Esophagus muscularis mucosa (tissue), 4 donors: Measurements from ENCODE around the gene FNTB. TPM values are rescaled to one million over a fixed set of nuclear protein-coding genes. Genes with fewer than 3 reads are reported as not detected.

ENCODE experiments used
- DNase-seq: peaks from one replicate; pipeline ENCODE4 v3.0.0-alpha.2; 2017; ENCODE audit errors: extremely low spot score
- H3K27ac ChIP-seq, 4 donors: fragments of 200-600 bp; sonication (generic); replicated peaks in 1 of 4; 1 replicate in 3 of 4; 2 replicates in 1 of 4; pipeline ENCODE4 v1.5.1; 2016 to 2019; ENCODE audit warnings: mild to moderate bottlenecking in 1 of 4
- H3K27me3 ChIP-seq, 4 donors: fragments of 200-600 bp; sonication (generic); one replicate each; pipeline versions ENCODE4 v1.5.1 to v1.6.0; 2016 to 2019
- H3K36me3 ChIP-seq, 4 donors: fragments of 200-600 bp; sonication (generic); one replicate each; pipeline ENCODE4 v1.5.1; 2016 to 2019
- H3K4me1 ChIP-seq, 4 donors: fragments of 200-600 bp; sonication (generic); one replicate each; pipeline ENCODE4 v1.5.1; 2016 to 2019
- H3K4me3 ChIP-seq, 4 donors: fragments of 200-600 bp; sonication (generic); 1 replicate in 2 of 4; 2 replicates in 2 of 4; pipeline ENCODE4 v1.5.1; 2016 to 2019; ENCODE audit warnings: mild to moderate bottlenecking in 4 of 4, moderate library complexity in 1 of 4
- H3K9me3 ChIP-seq, 4 donors: fragments of 200-600 bp; sonication (generic); 1 replicate in 3 of 4; 2 replicates in 1 of 4; pipeline ENCODE4 v1.5.1; 2016 to 2019
- EP300 ChIP-seq: sonication (generic); formaldehyde crosslinking; IDR thresholded peaks from one replicate; pipeline ENCODE4 v1.6.1; 2017; ENCODE audit warnings: antibody characterized with exemption
- POLR2A ChIP-seq: fragments of 450-650 bp; IDR thresholded peaks from one replicate; pipeline ENCODE4 v1.6.1; 2017; ENCODE audit warnings: antibody characterized with exemption, moderate library complexity, mild to moderate bottlenecking, low read depth
- POLR2AphosphoS5 ChIP-seq, 2 donors: sonication (generic); formaldehyde crosslinking; IDR thresholded peaks; one replicate each; pipeline ENCODE4 v1.6.1; 2017; ENCODE audit warnings: antibody characterized with exemption in 2 of 2
- WGBS: methylation state at CpG from one replicate; pipeline ENCODE4 v1.1.5; 2018; 5-methylcytosine and 5-hydroxymethylcytosine counted together
- intact Hi-C: fragments of 100-400 bp; cut with DNase I; formaldehyde crosslinking; loops from one replicate; pipeline ENCODE4 v1.15.1; 2023
- total RNA-seq, 4 donors: library from RNA; depleted of rRNA; stranded (reverse); fragments of >200 nt; gene quantifications; one replicate each; pipeline versions ENCODE4 v1.1.0 to v1.2.1, GENCODE V29; 2016
- TF ChIP-seq, protein P1 (sequence below), 3 experiments: fragments of 200-600 bp in 2 of 3; fragments of 450-650 bp in 1 of 3; sonication (generic) in 2 of 3; IDR thresholded peaks; one replicate each; pipeline ENCODE4 v1.5.1; 2017 to 2019; ENCODE audit warnings: antibody characterized with exemption in 3 of 3, mild to moderate bottlenecking in 2 of 3, moderate library complexity in 1 of 3

FNTB gene
- total RNA-seq, 4 donors from 2014 or later: 10.3 to 20.7 (median 15.5) TPM

DNA sequence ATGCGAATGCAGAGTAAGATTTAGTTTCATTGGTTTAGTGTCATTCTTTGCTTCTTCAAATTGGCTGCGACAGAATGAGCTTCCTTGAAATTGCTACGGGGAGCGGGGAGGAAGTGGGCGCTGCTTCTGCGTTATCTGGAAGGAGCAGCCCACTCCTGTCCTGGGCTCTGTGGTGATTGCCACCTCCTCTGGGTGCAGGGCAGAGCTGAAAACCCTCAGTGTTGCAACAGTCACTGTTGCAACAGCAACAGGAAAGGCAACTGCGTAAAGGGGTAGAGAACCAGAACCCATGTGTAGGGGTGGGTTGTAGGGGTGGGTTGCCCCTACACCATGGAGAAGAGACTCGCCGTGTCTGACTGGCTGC lies 57.9 kb downstream of the FNTB start:
- intact Hi-C loops: no loop called here
- H3K27me3 ChIP-seq: no peaks in the 10 kb centered on the region
- no peak for TF ChIP-seq POLR2AphosphoS5 (IDR thresholded peaks at IDR 0.05)
- TF ChIP-seq EP300: no peak
- TF ChIP-seq, protein P1, sequence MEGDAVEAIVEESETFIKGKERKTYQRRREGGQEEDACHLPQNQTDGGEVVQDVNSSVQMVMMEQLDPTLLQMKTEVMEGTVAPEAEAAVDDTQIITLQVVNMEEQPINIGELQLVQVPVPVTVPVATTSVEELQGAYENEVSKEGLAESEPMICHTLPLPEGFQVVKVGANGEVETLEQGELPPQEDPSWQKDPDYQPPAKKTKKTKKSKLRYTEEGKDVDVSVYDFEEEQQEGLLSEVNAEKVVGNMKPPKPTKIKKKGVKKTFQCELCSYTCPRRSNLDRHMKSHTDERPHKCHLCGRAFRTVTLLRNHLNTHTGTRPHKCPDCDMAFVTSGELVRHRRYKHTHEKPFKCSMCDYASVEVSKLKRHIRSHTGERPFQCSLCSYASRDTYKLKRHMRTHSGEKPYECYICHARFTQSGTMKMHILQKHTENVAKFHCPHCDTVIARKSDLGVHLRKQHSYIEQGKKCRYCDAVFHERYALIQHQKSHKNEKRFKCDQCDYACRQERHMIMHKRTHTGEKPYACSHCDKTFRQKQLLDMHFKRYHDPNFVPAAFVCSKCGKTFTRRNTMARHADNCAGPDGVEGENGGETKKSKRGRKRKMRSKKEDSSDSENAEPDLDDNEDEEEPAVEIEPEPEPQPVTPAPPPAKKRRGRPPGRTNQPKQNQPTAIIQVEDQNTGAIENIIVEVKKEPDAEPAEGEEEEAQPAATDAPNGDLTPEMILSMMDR (IDR thresholded peaks at IDR 0.05): no peak
- no peak for TF ChIP-seq POLR2A
- H3K36me3 ChIP-seq: peaks cover 21 to 56% (median 34%) of the 10 kb centered on the region in 4 donors
- H3K27ac ChIP-seq: no peak overlapping the region
- H3K4me1 ChIP-seq: peaks cover 4 to 12% (median 10%) of the 10 kb centered on the region in 4 donors
- H3K9me3 ChIP-seq: no peaks in the 10 kb centered on the region
- DNase-seq: no peak
- WGBS: 82% methylated on average over 9 of the region's 9 CpGs
- no peak overlapping the region for H3K4me3 ChIP-seq

DNA sequence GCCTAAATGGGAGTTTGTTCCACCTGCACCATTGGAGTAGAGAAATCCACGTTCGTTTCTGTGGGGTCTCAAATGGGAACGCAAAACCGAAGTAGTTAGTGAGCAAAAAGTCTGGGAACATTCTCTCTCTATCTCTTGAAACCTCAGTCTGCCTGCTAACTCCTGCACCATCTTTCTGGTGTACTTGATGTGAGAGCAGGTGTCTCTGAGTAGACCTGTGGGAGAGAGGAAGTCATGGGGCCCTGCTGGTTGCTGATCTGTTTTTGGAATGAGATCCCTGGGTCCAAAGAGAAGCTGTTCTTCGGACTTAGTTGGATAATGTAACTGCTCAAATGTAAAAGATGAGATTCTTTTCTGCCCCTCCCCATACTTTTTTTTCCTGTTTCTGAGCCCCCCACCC lies 58.3 kb downstream of the FNTB start:
- no peak for DNase-seq
- Histone ChIP-seq H3K9me3 (no peaks in the 10 kb centered on the region), H3K4me1 (peaks cover 4 to 12% (median 10%) of the 10 kb centered on the region in 4 donors), H3K27me3 (no peaks in the 10 kb centered on the region), H3K36me3 (peaks cover 21 to 53% (median 34%) of the 10 kb centered on the region in 4 donors), H3K4me3 (no peak overlapping the region), H3K27ac (no peak overlapping the region)
- TF ChIP-seq EP300 (no peak), POLR2A (no peak), POLR2AphosphoS5 (IDR thresholded peaks at IDR 0.05) (no peak)
- TF ChIP-seq, protein P1 (IDR thresholded peaks at IDR 0.05): no peak
- intact Hi-C loops: no loop called here
- 89% methylated on average over 5 of the region's 5 CpGs for WGBS

DNA sequence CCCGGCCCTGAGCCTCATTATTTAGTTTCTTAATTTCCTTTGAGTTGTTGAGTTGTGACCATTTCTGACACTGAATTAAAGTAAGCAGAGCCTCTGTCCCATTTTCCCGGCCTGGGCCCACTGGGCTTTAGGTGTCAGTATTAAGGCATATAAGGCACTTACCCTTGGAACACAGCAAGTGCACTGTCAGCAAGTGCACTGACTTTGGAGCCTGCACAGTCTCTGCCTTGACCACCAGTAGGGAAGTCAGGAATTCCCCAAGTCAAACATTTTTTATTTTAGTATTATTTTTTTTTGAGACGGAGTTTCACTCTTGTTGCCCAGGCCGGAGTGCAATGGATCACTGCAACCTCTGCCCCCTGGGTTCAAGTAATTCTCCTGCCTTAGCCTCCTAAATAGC lies 59.0 kb downstream of the FNTB start:
- H3K36me3 ChIP-seq: peaks cover 19 to 50% (median 32%) of the 10 kb centered on the region in 4 donors
- intact Hi-C loops: no loop called here
- WGBS: 84% methylated on average over 4 of the region's 4 CpGs

DNA sequence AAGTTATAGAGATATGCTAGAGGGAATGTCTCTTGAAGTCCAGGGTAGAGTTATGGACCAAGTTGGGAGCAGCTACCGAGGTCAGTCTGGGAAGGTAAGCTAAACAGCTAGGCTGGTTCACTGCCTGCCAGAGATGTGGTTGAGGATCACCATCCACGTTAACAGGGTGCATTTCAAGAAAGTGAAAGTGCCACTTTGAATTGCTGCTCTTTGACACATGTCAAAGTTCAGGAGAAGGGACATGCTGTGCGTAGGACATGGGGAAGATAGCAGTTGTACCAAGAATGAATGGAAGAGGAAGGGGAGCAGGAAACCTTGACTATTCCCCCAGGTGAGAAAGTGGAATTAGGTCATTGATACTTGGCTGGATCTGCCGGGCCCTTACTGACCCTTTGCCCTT lies 66.1 kb downstream of the FNTB start:
- DNase-seq: no peak
- Histone ChIP-seq H3K4me3 (no peak overlapping the region), H3K36me3 (peaks cover 6 to 54% (median 22%) of the 10 kb centered on the region in 4 donors), H3K9me3 (no peaks in the 10 kb centered on the region), H3K27me3 (no peaks in the 10 kb centered on the region), H3K4me1 (peaks cover under 1 to 7% (median 4%) of the 10 kb centered on the region in 4 donors), H3K27ac (no peak overlapping the region)
- 75% methylated on average over 4 of the region's 4 CpGs for WGBS
- intact Hi-C loops: no loop called here
- TF ChIP-seq EP300 (no peak), POLR2A (no peak), POLR2AphosphoS5 (IDR thresholded peaks at IDR 0.05) (no peak)
- TF ChIP-seq, protein P1 (IDR thresholded peaks at IDR 0.05): no peak

More for the DNA sequence above, 59.0 kb downstream of the FNTB start:
- DNase-seq: no peak
- no peak overlapping the region for H3K4me3 ChIP-seq
- H3K27ac ChIP-seq: no peak overlapping the region
- H3K27me3 ChIP-seq: no peaks in the 10 kb centered on the region
- no peaks in the 10 kb centered on the region for H3K9me3 ChIP-seq
- TF ChIP-seq POLR2AphosphoS5 (IDR thresholded peaks at IDR 0.05) (no peak), EP300 (no peak), POLR2A (no peak)
- TF ChIP-seq, protein P1 (IDR thresholded peaks at IDR 0.05): no peak
- H3K4me1 ChIP-seq: peaks cover 4 to 12% (median 10%) of the 10 kb centered on the region in 4 donors

DNA sequence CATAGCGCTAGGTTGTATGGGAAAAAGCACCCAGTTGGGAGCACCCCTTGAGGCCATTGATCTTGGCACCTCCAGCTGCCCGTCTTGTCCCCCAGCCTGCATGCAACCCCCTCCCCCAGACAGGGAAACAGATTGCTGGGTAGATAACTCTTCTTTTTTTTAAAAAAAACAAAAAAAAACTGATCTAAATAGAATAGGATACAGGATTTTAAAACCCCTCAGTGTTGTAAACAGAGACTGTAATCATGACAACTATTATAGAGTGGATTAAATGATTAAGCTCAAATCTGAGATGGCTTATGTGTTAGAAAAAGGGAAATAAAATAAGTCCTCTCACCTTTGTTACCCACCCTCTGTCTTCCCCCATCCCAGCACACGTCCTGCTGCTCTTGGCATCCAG lies 66.8 kb downstream of the FNTB start:
- intact Hi-C loops: no loop called here
- Histone ChIP-seq H3K4me1 (peaks cover 0 to 1% (median 0%) of the 10 kb centered on the region in 4 donors), H3K9me3 (no peaks in the 10 kb centered on the region), H3K27me3 (no peaks in the 10 kb centered on the region), H3K27ac (no peak overlapping the region), H3K36me3 (peaks cover 6 to 54% (median 22%) of the 10 kb centered on the region in 4 donors), H3K4me3 (no peak overlapping the region)
- WGBS: 93% methylated on average over 3 of the region's 3 CpGs
- no peak for DNase-seq
- no peak for TF ChIP-seq EP300
- TF ChIP-seq POLR2AphosphoS5 (IDR thresholded peaks at IDR 0.05): no peak
- TF ChIP-seq, protein P1 (IDR thresholded peaks at IDR 0.05): no peak
- TF ChIP-seq POLR2A: no peak
